ENCODE measurements around the gene CAND2. TPM values are rescaled to one million over a fixed set of nuclear protein-coding genes. Genes with fewer than 3 reads are reported as not detected.

Gene CAND2
- total and polyA plus RNA-seq, 2 of the 8 experiments (the other 6 are each of a cell fraction or from before 2014, with no cell fraction given): 8.7 TPM

GRCh38 chr3:12775226-12775625 is 21.3 kb upstream of the CAND2 start:
- Histone ChIP-seq H4K20me1 (replicated peaks in 1 of 2; ENCODE audit: control insufficient read depth in 1 of 2, insufficient read depth in 2 of 2, low read length in 2 of 2) (no peaks in the 10 kb centered on the region), H2BK15ac (ENCODE audit: low read length) (no peak overlapping the region), H3K4me3 (ENCODE audit: extremely low read depth in 1 of 4, insufficient read depth in 2 of 4, low read depth in 3 of 4, low read length in 4 of 4) (no peak overlapping the region), H2BK5ac (ENCODE audit: low read depth, low read length) (no peak overlapping the region), H2BK120ac (replicated peaks; ENCODE audit: low read depth, low read length) (no peak overlapping the region), H3K4ac (replicated peaks; ENCODE audit: insufficient read length, low read depth, low read length) (no peak overlapping the region), H4K8ac (ENCODE audit: extremely low read depth, insufficient read depth, low read length) (no peak overlapping the region), H3K56ac (replicated peaks; ENCODE audit: insufficient read length, low read depth, low read length) (no peak overlapping the region), H4K5ac (ENCODE audit: insufficient read length, low read depth, low read length) (no peak overlapping the region), H3K79me2 (ENCODE audit: control insufficient read depth in 1 of 2, insufficient read depth in 2 of 2, low read length in 2 of 2) (no peaks in the 10 kb centered on the region), H3K79me1 (ENCODE audit: low read depth, low read length) (no peaks in the 10 kb centered on the region), H3K18ac (ENCODE audit: extremely low read depth, low read length) (no peak overlapping the region; the same call in 1 of the 2 replicates), H3K23ac (ENCODE audit: insufficient read length) (no peak overlapping the region), H3K14ac (ENCODE audit: insufficient read length) (no peak overlapping the region), H3K23me2 (ENCODE audit: low read depth, low read length) (no peaks in the 10 kb centered on the region), H3K9ac (replicated peaks in 1 of 4; ENCODE audit: extremely low read depth in 1 of 4, low read depth in 3 of 4, low read length in 3 of 4) (no peak overlapping the region), H3K4me2 (ENCODE audit: insufficient read depth in 1 of 2, low read depth in 2 of 2, low read length in 2 of 2) (no peak overlapping the region), H2AK5ac (ENCODE audit: low read depth, low read length) (no peak overlapping the region), H2BK20ac (ENCODE audit: low read length) (no peak overlapping the region), H3K9me3 (ENCODE audit: insufficient read depth in 2 of 2, low read depth in 1 of 2, low read length in 1 of 2) (no peaks in the 10 kb centered on the region), H3K4me1 (replicated peaks in 1 of 4; ENCODE audit: control insufficient read depth in 3 of 4, insufficient read depth in 4 of 4, low read length in 3 of 4) (no peaks in the 10 kb centered on the region), H3K36me3 (ENCODE audit: control insufficient read depth in 2 of 4, insufficient read depth in 4 of 4, low read length in 3 of 4) (no peaks in the 10 kb centered on the region), H3K27me3 (replicated peaks in 1 of 4; ENCODE audit: control insufficient read depth in 3 of 4, extremely low read depth in 1 of 4, insufficient read depth in 3 of 4, low read length in 3 of 4) (no peaks in the 10 kb centered on the region; a peak in 2 of 7 replicates), H3K27ac (ENCODE audit: low read depth, low read length) (no peak overlapping the region), H2AFZ (ENCODE audit: low read length) (no peak overlapping the region), H2BK12ac (ENCODE audit: low read depth, low read length) (no peak overlapping the region), H4K91ac (replicated peaks; ENCODE audit: insufficient read length, low read length) (no peak overlapping the region)
- 82% methylated on average over 1 of the region's 1 CpG; no CpG with 5 or more reads in 1 of the 2 experiments for WGBS, 2 experiments (ENCODE audit: extremely low coverage in 1 of 2, insufficient coverage in 1 of 2, insufficient read length in 1 of 2, insufficient replicate concordance in 2 of 2, low coverage in 1 of 2, low lambda C conversion rate in 2 of 2, missing lambda C conversion rate in 1 of 2)
- DNase-seq (ENCODE audit: low read depth in 1 of 2, low spot score in 2 of 2): no peak
- POLR2A ChIA-PET (ENCODE audit: partially characterized antibody): interaction anchor here (2.1 kb wide), 1 partner anchor 62 kb away, joined by 5 read pairs; no protein-coding TSS in a partner anchor
- CTCF ChIA-PET (ENCODE audit: partially characterized antibody): interaction anchor here (1.6 to 6.9 kb wide), 5 partner anchors 13 to 93 kb away, joined by 6 to 35 read pairs (median 8); no protein-coding TSS in a partner anchor
- no peak for FAIRE-seq
- no peak for TF ChIP-seq POLR2A (IDR thresholded peaks at IDR 0.05; ENCODE audit: control extremely low read depth in 1 of 2, low read depth in 2 of 2, low read length in 2 of 2)
- TF ChIP-seq E2F6 (IDR thresholded peaks at IDR 0.05): no peak
- TF ChIP-seq RXRA (IDR thresholded peaks at IDR 0.05; ENCODE audit: insufficient read depth, low read depth, low read length): no peak
- TF ChIP-seq SP1 (IDR thresholded peaks at IDR 0.05; ENCODE audit: low read depth, low read length): no peak
- no peak for TF ChIP-seq ATF3 (IDR thresholded peaks at IDR 0.05; ENCODE audit: insufficient read depth, low read depth, low read length)
- no peak for TF ChIP-seq SRF (IDR thresholded peaks at IDR 0.05; ENCODE audit: low read depth, low read length)
- TF ChIP-seq PHF8 (conservative IDR thresholded peaks at IDR 0.05; ENCODE audit: low read depth, low read length): no peak
- no peak for TF ChIP-seq TBP (IDR thresholded peaks at IDR 0.05; ENCODE audit: low read depth, low read length)
- no peak for TF ChIP-seq FOSL1 (IDR thresholded peaks at IDR 0.05; ENCODE audit: insufficient read depth, low read depth, low read length)
- no peak for TF ChIP-seq CBX8 (IDR thresholded peaks at IDR 0.05; ENCODE audit: borderline replicate concordance, low read depth, low read length)

Data from H1 (cell line).